ENCODE data around the gene RANBP17. TPM values are rescaled to one million over a fixed set of nuclear protein-coding genes. Genes with fewer than 3 reads are reported as not detected.

RANBP17 gene
- total and polyA plus RNA-seq, 2 donors (not counting 1 experiment from before 2014, with no cell fraction given) = 3.1 to 3.5 TPM

- DNase-seq (ENCODE audit: low read depth in 2 of 2) = peak; percentile 59 to 69
- H3K79me2 ChIP-seq (ENCODE audit: control insufficient read depth, insufficient read depth, low read length) = no peaks in the 10 kb centered on the region
- H3K9me3 ChIP-seq (ENCODE audit: control insufficient read depth, insufficient read depth, low read depth, low read length) = no peaks in the 10 kb centered on the region
- H3K9ac ChIP-seq (ENCODE audit: insufficient read depth, low read length) = no peak overlapping the region
- H3K36me3 ChIP-seq (ENCODE audit: control insufficient read depth, insufficient read depth, low read length) = no peaks in the 10 kb centered on the region
- H3K27ac ChIP-seq (ENCODE audit: insufficient read depth, low read length) = no peak overlapping the region
- no peak overlapping the region for H3K4me3 ChIP-seq (replicated peaks in 1 of 4; ENCODE audit: control extremely low read depth in 1 of 4, insufficient read depth in 1 of 4, low read depth in 3 of 4, low read length in 4 of 4)
- H4K20me1 ChIP-seq (ENCODE audit: control insufficient read depth, extremely low read depth, insufficient read depth, low read length) = no peaks in the 10 kb centered on the region
- no peak for TF ChIP-seq EZH2 (IDR thresholded peaks at IDR 0.05; ENCODE audit: low read length, missing control alignments)
- no peak for TF ChIP-seq CTCF (conservative IDR thresholded peaks at IDR 0.05 in 1 of 2, IDR thresholded peaks at IDR 0.05 in 1 of 2; ENCODE audit: low read depth in 1 of 2, low read length in 2 of 2)
- no peaks in the 10 kb centered on the region for H3K4me1 ChIP-seq (ENCODE audit: control insufficient read depth, extremely low read depth, insufficient read depth, low read length)
- no peak overlapping the region for H2AFZ ChIP-seq (ENCODE audit: low read length)
- H3K4me2 ChIP-seq (ENCODE audit: extremely low read depth, insufficient read depth, low read length) = no peak overlapping the region
- H3K27me3 ChIP-seq (ENCODE audit: control insufficient read depth, insufficient read depth, low read length) = no peaks in the 10 kb centered on the region
Measured at GRCh38 chr5:171092194-171092593, 230.4 kb downstream of the RANBP17 start.

GRCh38 chr5:171093598-171093997 is 231.8 kb downstream of the RANBP17 start:
- Histone ChIP-seq H3K4me3 (replicated peaks in 1 of 4; ENCODE audit: control extremely low read depth in 1 of 4, insufficient read depth in 1 of 4, low read depth in 3 of 4, low read length in 4 of 4) (no peak overlapping the region), H3K4me2 (ENCODE audit: extremely low read depth, insufficient read depth, low read length) (no peak overlapping the region), H3K36me3 (ENCODE audit: control insufficient read depth, insufficient read depth, low read length) (no peaks in the 10 kb centered on the region), H3K9me3 (ENCODE audit: control insufficient read depth, insufficient read depth, low read depth, low read length) (no peaks in the 10 kb centered on the region), H3K79me2 (ENCODE audit: control insufficient read depth, insufficient read depth, low read length) (no peaks in the 10 kb centered on the region), H3K27ac (ENCODE audit: insufficient read depth, low read length) (no peak overlapping the region), H3K9ac (ENCODE audit: insufficient read depth, low read length) (no peak overlapping the region), H4K20me1 (ENCODE audit: control insufficient read depth, extremely low read depth, insufficient read depth, low read length) (no peaks in the 10 kb centered on the region), H3K27me3 (ENCODE audit: control insufficient read depth, insufficient read depth, low read length) (no peaks in the 10 kb centered on the region), H2AFZ (ENCODE audit: low read length) (no peak overlapping the region), H3K4me1 (ENCODE audit: control insufficient read depth, extremely low read depth, insufficient read depth, low read length) (no peaks in the 10 kb centered on the region)
- no peak for DNase-seq (ENCODE audit: low read depth in 2 of 2)
- TF ChIP-seq EZH2 (IDR thresholded peaks at IDR 0.05; ENCODE audit: low read length, missing control alignments) = no peak
- no peak for TF ChIP-seq CTCF (conservative IDR thresholded peaks at IDR 0.05 in 1 of 2, IDR thresholded peaks at IDR 0.05 in 1 of 2; ENCODE audit: low read depth in 1 of 2, low read length in 2 of 2)

GRCh38 chr5:171094356-171094755 is 232.5 kb downstream of the RANBP17 start:
- Histone ChIP-seq H2AFZ (ENCODE audit: low read length) (no peak overlapping the region), H3K27ac (ENCODE audit: insufficient read depth, low read length) (no peak overlapping the region)

More at GRCh38 chr5:171094356-171094755, 232.5 kb downstream of the RANBP17 start:
- no peak overlapping the region for H3K4me2 ChIP-seq (ENCODE audit: extremely low read depth, insufficient read depth, low read length)
- H3K4me1 ChIP-seq (ENCODE audit: control insufficient read depth, extremely low read depth, insufficient read depth, low read length) = no peaks in the 10 kb centered on the region
- H4K20me1 ChIP-seq (ENCODE audit: control insufficient read depth, extremely low read depth, insufficient read depth, low read length) = no peaks in the 10 kb centered on the region
- TF ChIP-seq EZH2 (IDR thresholded peaks at IDR 0.05; ENCODE audit: low read length, missing control alignments) = no peak
- no peak for TF ChIP-seq CTCF (conservative IDR thresholded peaks at IDR 0.05 in 1 of 2, IDR thresholded peaks at IDR 0.05 in 1 of 2; ENCODE audit: low read depth in 1 of 2, low read length in 2 of 2)
- no peak for DNase-seq (ENCODE audit: low read depth in 2 of 2)
- H3K9me3 ChIP-seq (ENCODE audit: control insufficient read depth, insufficient read depth, low read depth, low read length) = no peaks in the 10 kb centered on the region
- no peak overlapping the region for H3K4me3 ChIP-seq (replicated peaks in 1 of 4; ENCODE audit: control extremely low read depth in 1 of 4, insufficient read depth in 1 of 4, low read depth in 3 of 4, low read length in 4 of 4)
- no peak overlapping the region for H3K9ac ChIP-seq (ENCODE audit: insufficient read depth, low read length)
- no peaks in the 10 kb centered on the region for H3K27me3 ChIP-seq (ENCODE audit: control insufficient read depth, insufficient read depth, low read length)
- H3K36me3 ChIP-seq (ENCODE audit: control insufficient read depth, insufficient read depth, low read length) = no peaks in the 10 kb centered on the region
- H3K79me2 ChIP-seq (ENCODE audit: control insufficient read depth, insufficient read depth, low read length) = no peaks in the 10 kb centered on the region

All from fibroblast of lung (primary cell).